Muscle of arm (tissue), 12 donors: ENCODE results near the gene TRIM66. TPM values are rescaled to one million over a fixed set of nuclear protein-coding genes. Genes with fewer than 3 reads are reported as not detected.

Experiments used
- DNase-seq: peaks from one replicate; pipeline ENCODE4 v3.0.0-alpha.2; 2013
- polyA plus RNA-seq, 12 donors: library from polyadenylated mRNA; unstranded; fragments of 120-200 nt; gene quantifications; one replicate each; pipeline ENCODE4 v1.2.1, GENCODE V29; 2013; ENCODE audit not compliant: insufficient read length in 12 of 12

TRIM66 gene
- polyA plus RNA-seq, 12 donors = 1.4 to 10.5 (median 3.3) TPM; not detected in 1

- peak; percentile 48 for DNase-seq
Measured at GRCh38 chr11:8661001-8661795, 21.3 kb downstream of the TRIM66 start.

- peak; percentile 47 for DNase-seq
Measured at GRCh38 chr11:8658321-8659057, 24.0 kb downstream of the TRIM66 start.

- DNase-seq = no peak
Measured at GRCh38 chr11:8656291-8656690, 26.2 kb downstream of the TRIM66 start.

- DNase-seq = no peak
Measured at GRCh38 chr11:8654503-8654902, 28.0 kb downstream of the TRIM66 start.

GRCh38 chr11:8652140-8652539, 30.3 kb downstream of the TRIM66 start:
- no peak for DNase-seq

GRCh38 chr11:8650401-8650990, 32.0 kb downstream of the TRIM66 start:
- DNase-seq = no peak

- DNase-seq = no peak
Measured at GRCh38 chr11:8649361-8649760, 33.1 kb downstream of the TRIM66 start.

- no peak for DNase-seq
Measured at GRCh38 chr11:8646873-8647272, 35.6 kb downstream of the TRIM66 start.

- DNase-seq = no peak
Measured at GRCh38 chr11:8642196-8642841, 40.1 kb downstream of the TRIM66 start.

GRCh38 chr11:8641332-8641731, 41.1 kb downstream of the TRIM66 start:
- DNase-seq = no peak

GRCh38 chr11:8640267-8640906, 42.1 kb downstream of the TRIM66 start:
- DNase-seq = no peak

- DNase-seq = no peak
Measured at GRCh38 chr11:8639655-8640054, 42.8 kb downstream of the TRIM66 start.

GRCh38 chr11:8638300-8638699, 44.2 kb downstream of the TRIM66 start:
- DNase-seq = no peak

- DNase-seq = no peak
Measured at GRCh38 chr11:8636127-8636526, 46.3 kb downstream of the TRIM66 start.

- DNase-seq = no peak
Measured at GRCh38 chr11:8634498-8634897, 48.0 kb downstream of the TRIM66 start.

GRCh38 chr11:8631395-8632118, 50.9 kb downstream of the TRIM66 start:
- DNase-seq = peak; percentile 68

- no peak for DNase-seq
Measured at GRCh38 chr11:8624698-8625097, 57.8 kb downstream of the TRIM66 start.

GRCh38 chr11:8621147-8621546, 61.3 kb downstream of the TRIM66 start:
- no peak for DNase-seq

GRCh38 chr11:8617063-8617462, 65.4 kb downstream of the TRIM66 start:
- DNase-seq = no peak

GRCh38 chr11:8615291-8616032, 67.0 kb downstream of the TRIM66 start:
- no peak for DNase-seq
